PC-3 (cell line): ENCODE results near the gene NAPB. TPM values are rescaled to one million over a fixed set of nuclear protein-coding genes. Genes with fewer than 3 reads are reported as not detected.

ENCODE experiments used
- ATAC-seq: fragments of 200-7000 bp; cut with Tn5 transposase; 2 replicates; pipeline ENCODE4 v1.9.1; 2020; ENCODE audit warnings: mild to moderate bottlenecking, moderate library complexity
- BruUV-seq: library from RNA; stranded (reverse); fragments of 400-500 nt; replicated peaks from 2 replicates; lab custom pipeline; 2021; lab: Mats Ljungman, UMichigan
- CTCF ChIA-PET: fragments of 300-600 bp; sonication (Branson Sonifier 250); formaldehyde crosslinking; loops from one replicate; lab custom pipeline; 2022; ENCODE audit warnings: antibody characterized with exemption; lab: Charles Lee
- POLR2A ChIA-PET: fragments of 300-600 bp; sonication (Branson Sonifier 250); formaldehyde crosslinking; loops from one replicate; lab custom pipeline; 2022; ENCODE audit warnings: antibody characterized with exemption; ENCODE audit not compliant: unreplicated experiment; lab: Charles Lee
- DNase-seq: peaks from one replicate; pipeline ENCODE4 v3.0.0-alpha.2; 2015
- H2AFZ ChIP-seq: fragments of 300-600 bp; sonication (generic); 2 replicates; pipeline ENCODE4 v1.6.0; 2016; ENCODE audit warnings: antibody characterized with exemption, low read length
- H3F3A ChIP-seq: fragments of 300-600 bp; sonication (generic); one replicate; pipeline ENCODE4 v1.6.0; 2017; ENCODE audit warnings: antibody characterized with exemption, low read length, control low read depth, mild to moderate bottlenecking; ENCODE audit not compliant: unreplicated experiment
- H3K27ac ChIP-seq: fragments of 300-600 bp; sonication (generic); 2 replicates; pipeline ENCODE4 v1.5.1; 2016; ENCODE audit warnings: mild to moderate bottlenecking, low read length
- H3K27me3 ChIP-seq: fragments of 300-600 bp; sonication (generic); 2 replicates; pipeline ENCODE4 v1.6.1; 2016; ENCODE audit warnings: low read length, mixed read lengths
- H3K36me3 ChIP-seq: fragments of 300-600 bp; sonication (generic); 2 replicates; pipeline ENCODE4 v1.6.1; 2016; ENCODE audit warnings: low read depth, mixed run types, low read length, mixed read lengths
- H3K4me1 ChIP-seq: fragments of 300-600 bp; sonication (generic); 2 replicates; pipeline ENCODE4 v1.5.1; 2016; ENCODE audit warnings: low read length; ENCODE audit not compliant: insufficient read depth
- H3K4me2 ChIP-seq: fragments of 300-600 bp; sonication (generic); 2 replicates; pipeline ENCODE4 v1.6.0; 2016; ENCODE audit warnings: low read length
- H3K4me3 ChIP-seq: fragments of 300-600 bp; sonication (generic); 2 replicates; pipeline ENCODE4 v1.5.1; 2016; ENCODE audit warnings: mild to moderate bottlenecking, low read length, mixed read lengths
- H3K79me2 ChIP-seq: fragments of 300-600 bp; sonication (generic); 2 replicates; pipeline ENCODE4 v1.6.1; 2017; ENCODE audit warnings: low read length, mixed read lengths
- H3K9ac ChIP-seq: fragments of 300-600 bp; sonication (generic); 2 replicates; pipeline ENCODE4 v1.6.0; 2016; ENCODE audit warnings: mild to moderate bottlenecking, low read length
- H3K9me2 ChIP-seq: fragments of 300-600 bp; sonication (generic); replicated peaks from 2 replicates; pipeline ENCODE4 v1.6.1; 2016; ENCODE audit warnings: mixed run types, low read length, mixed read lengths
- H3K9me3 ChIP-seq: fragments of 300-600 bp; sonication (generic); 2 replicates; pipeline ENCODE4 v1.6.1; 2016; ENCODE audit warnings: low read length, mixed read lengths
- H4K20me1 ChIP-seq: fragments of 300-600 bp; sonication (generic); 2 replicates; pipeline ENCODE4 v1.6.1; 2016; ENCODE audit warnings: low read length, mixed read lengths
- CTCF ChIP-seq: fragments of 300-600 bp; sonication (generic); conservative IDR thresholded peaks from 2 replicates; pipeline ENCODE4 v1.5.1; 2017; ENCODE audit warnings: antibody characterized with exemption, low read depth, mild to moderate bottlenecking, low read length
- EZH2 ChIP-seq: fragments of 300-600 bp; sonication (generic); IDR thresholded peaks from one replicate; pipeline ENCODE4 v1.6.1; 2017; ENCODE audit warnings: antibody characterized with exemption, mild to moderate bottlenecking, low read length; ENCODE audit not compliant: unreplicated experiment
- EZH2phosphoT487 ChIP-seq: fragments of 300-600 bp; sonication (generic); IDR thresholded peaks from 2 replicates; pipeline ENCODE4 v1.6.1; 2018; ENCODE audit warnings: mild to moderate bottlenecking, antibody characterized with exemption, low read length, borderline replicate concordance
- intact Hi-C: fragments of 100-400 bp; cut with micrococcal nuclease; formaldehyde crosslinking; loops from 2 replicates; pipeline ENCODE4 v1.9.0; 2023
- total RNA-seq: library from RNA; depleted of rRNA; stranded (reverse); fragments of >200 nt; gene quantifications from 2 replicates; pipeline ENCODE4 v1.2.3, GENCODE V29; 2014

Gene NAPB
- total RNA-seq, 1 experiment from 2014 or later, result 7.8 TPM

GRCh38 chr20:23412026-23412425 is 9.3 kb downstream of the NAPB start:
- CTCF ChIA-PET, result no interaction called here
- H2AFZ ChIP-seq, result no peak overlapping the region
- POLR2A ChIA-PET, result no interaction called here
- no peak overlapping the region for H3K27ac ChIP-seq
- H3K9me3 ChIP-seq, result no peaks in the 10 kb centered on the region
- no TSS peak for BruUV-seq
- 0 out of 2 replicates have a peak, but pooled peaks have one; percentile 38 for ATAC-seq
- no peak overlapping the region for H3K9ac ChIP-seq
- peaks cover 7% of the 10 kb centered on the region for H4K20me1 ChIP-seq
- no peaks in the 10 kb centered on the region for H3F3A ChIP-seq
- no peak overlapping the region for H3K4me3 ChIP-seq
- intact Hi-C loops, result no loop called here
- DNase-seq, result no peak
- H3K79me2 ChIP-seq, result peaks cover 98% of the 10 kb centered on the region
- no peak overlapping the region for H3K4me2 ChIP-seq
- no peaks in the 10 kb centered on the region for H3K9me2 ChIP-seq
- no peaks in the 10 kb centered on the region for H3K27me3 ChIP-seq
- H3K4me1 ChIP-seq, result no peaks in the 10 kb centered on the region
- TF ChIP-seq EZH2 (no peak), EZH2phosphoT487 (no peak), CTCF (no peak)
- no peaks in the 10 kb centered on the region for H3K36me3 ChIP-seq

GRCh38 chr20:23410916-23411695 is 10.2 kb downstream of the NAPB start:
- Histone ChIP-seq H3K9ac (no peak overlapping the region), H3K79me2 (peaks cover 99% of the 10 kb centered on the region), H3K9me2 (no peaks in the 10 kb centered on the region), H3F3A (no peaks in the 10 kb centered on the region), H3K27ac (no peak overlapping the region), H3K27me3 (no peaks in the 10 kb centered on the region), H3K4me3 (no peak overlapping the region), H3K4me1 (no peaks in the 10 kb centered on the region), H3K36me3 (no peaks in the 10 kb centered on the region), H2AFZ (no peak overlapping the region), H3K4me2 (no peak overlapping the region), H4K20me1 (peaks cover 7% of the 10 kb centered on the region), H3K9me3 (no peaks in the 10 kb centered on the region)
- no TSS peak for BruUV-seq
- POLR2A ChIA-PET, result no interaction called here
- CTCF ChIA-PET, result no interaction called here
- DNase-seq (no peak), ATAC-seq (no peak)
- intact Hi-C loops, result no loop called here
- TF ChIP-seq EZH2phosphoT487, result no peak
- TF ChIP-seq EZH2, result no peak
- no peak for TF ChIP-seq CTCF

GRCh38 chr20:23409800-23410199 is 11.5 kb downstream of the NAPB start:
- Histone ChIP-seq H3K9me2 (no peaks in the 10 kb centered on the region), H3K27ac (no peak overlapping the region)

More at GRCh38 chr20:23409800-23410199, 11.5 kb downstream of the NAPB start:
- CTCF ChIA-PET, result no interaction called here
- Histone ChIP-seq H3K4me2 (no peak overlapping the region), H3K4me3 (no peak overlapping the region), H3K36me3 (no peaks in the 10 kb centered on the region), H2AFZ (no peak overlapping the region), H3K9ac (no peak overlapping the region), H3F3A (no peaks in the 10 kb centered on the region), H3K79me2 (peaks cover 99% of the 10 kb centered on the region), H3K4me1 (no peaks in the 10 kb centered on the region), H3K9me3 (no peaks in the 10 kb centered on the region), H3K27me3 (no peaks in the 10 kb centered on the region), H4K20me1 (peaks cover 7% of the 10 kb centered on the region)
- BruUV-seq, result no TSS peak
- DNase-seq, result no peak
- ATAC-seq, result no peak; the same call in 1 of the 2 replicates
- no peak for TF ChIP-seq EZH2phosphoT487
- TF ChIP-seq CTCF, result no peak
- no peak for TF ChIP-seq EZH2
- intact Hi-C loops, result no loop called here
- POLR2A ChIA-PET, result no interaction called here
